AG09309 (cell line): ENCODE data around the gene SLC44A5.
"Not testable (repeated sequence)": the region's sequence is repeated elsewhere in the genome, so short reads cannot be mapped to it uniquely, and the experiment has no call there.

Experiments
- DNase-seq: peaks from one replicate; pipeline ENCODE4 v3.0.0-alpha.2; 2010; ENCODE audit warnings: low read depth
- H3K4me3 ChIP-seq: 2 replicates; pipeline ENCODE4 v1.5.1; 2011; ENCODE audit warnings: mild to moderate bottlenecking, low read depth, low read length, moderate library complexity; ENCODE audit not compliant: control insufficient read depth
- CTCF ChIP-seq: IDR thresholded peaks from 2 replicates; pipeline ENCODE4 v1.5.1; 2011; ENCODE audit warnings: mild to moderate bottlenecking, low read depth, low read length, inconsistent platforms; ENCODE audit not compliant: insufficient read depth, control insufficient read depth; ENCODE audit errors: missing control alignments

Gene SLC44A5

GRCh38 chr1:75492011-75492410, 118.9 kb downstream of the SLC44A5 start:
- DNase-seq, result no peak
- no peak for TF ChIP-seq CTCF
- no peak overlapping the region for H3K4me3 ChIP-seq

GRCh38 chr1:75487399-75487798, 123.5 kb downstream of the SLC44A5 start:
- no peak overlapping the region for H3K4me3 ChIP-seq
- no peak for DNase-seq
- no peak for TF ChIP-seq CTCF

- no peak for TF ChIP-seq CTCF
- no peak for DNase-seq
Observed at GRCh38 chr1:75484789-75485188, 126.1 kb downstream of the SLC44A5 start.

GRCh38 chr1:75482951-75483350, 128.0 kb downstream of the SLC44A5 start:
- no peak overlapping the region for H3K4me3 ChIP-seq
- DNase-seq, result no peak
- no peak for TF ChIP-seq CTCF

More at GRCh38 chr1:75484789-75485188, 126.1 kb downstream of the SLC44A5 start:
- H3K4me3 ChIP-seq, result no peak overlapping the region

GRCh38 chr1:75476486-75476885, 134.4 kb downstream of the SLC44A5 start:
- DNase-seq, result not testable (repeated sequence)

GRCh38 chr1:75475696-75476095, 135.2 kb downstream of the SLC44A5 start:
- no peak overlapping the region for H3K4me3 ChIP-seq
- no peak for DNase-seq
- TF ChIP-seq CTCF, result no peak

More at GRCh38 chr1:75476486-75476885, 134.4 kb downstream of the SLC44A5 start:
- not testable (repeated sequence) for H3K4me3 ChIP-seq

GRCh38 chr1:75472971-75473603, 137.8 kb downstream of the SLC44A5 start:
- H3K4me3 ChIP-seq, result no peak overlapping the region
- DNase-seq, result no peak
- TF ChIP-seq CTCF, result no peak
